Measurements from ENCODE around the gene KANSL1L. TPM values are rescaled to one million over a fixed set of nuclear protein-coding genes. Genes with fewer than 3 reads are reported as not detected.

KANSL1L gene
- polyA plus RNA-seq, 3 donors from 2014 or later = 1.0 to 1.4 (median 1.1) TPM

DNA sequence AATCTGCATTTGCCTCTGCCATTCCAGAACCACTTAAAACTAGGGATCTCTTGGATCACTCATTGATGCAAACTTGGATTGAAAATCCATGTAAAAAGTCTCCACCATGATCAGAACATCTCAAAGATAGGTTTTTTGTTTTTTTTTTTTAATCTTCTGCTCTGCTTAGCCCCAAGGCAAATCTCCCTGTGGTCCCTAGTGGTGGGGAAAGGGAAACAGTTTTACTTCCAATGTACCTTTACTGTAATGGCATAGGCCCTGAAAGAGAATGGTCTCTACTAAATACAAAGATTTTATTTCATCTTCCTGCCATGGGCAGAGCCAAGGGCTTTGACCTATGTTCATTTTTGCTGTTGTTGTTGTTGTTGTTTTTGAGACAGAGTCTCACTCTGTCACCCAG, 78.4 kb downstream of the KANSL1L start:
- Mint-ChIP-seq H3K27ac (no peak overlapping the region), H3K9me3 (no peaks in the 10 kb centered on the region), H3K36me3 (peaks cover 0 to 11% (median 4%) of the 10 kb centered on the region in 3 donors), H3K4me1 (peaks cover 0 to 2% of the 10 kb centered on the region in 2 donors), H3K27me3 (ENCODE audit: low read depth in 3 of 3) (no peaks in the 10 kb centered on the region), H3K4me3 (no peak overlapping the region)
- no peak for DNase-seq

DNA sequence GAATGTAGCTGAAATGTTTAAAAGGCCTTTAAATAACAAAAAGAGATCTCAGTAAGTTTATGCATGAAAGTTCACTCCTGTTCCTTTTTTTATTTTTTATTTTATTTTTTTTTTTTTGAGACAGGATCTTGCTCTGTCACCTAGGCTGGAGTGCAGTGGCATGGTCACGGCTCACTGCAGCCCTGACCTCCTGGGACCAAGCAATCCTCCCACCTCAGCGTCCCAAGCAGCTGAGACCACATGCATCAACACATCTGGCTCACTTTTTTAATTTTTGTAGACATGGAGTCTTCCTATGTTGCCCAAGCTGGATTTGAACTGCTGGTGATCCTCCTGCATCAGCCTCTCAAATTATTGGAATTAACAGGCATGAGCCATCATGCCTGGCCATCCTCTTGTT, 84.3 kb downstream of the KANSL1L start:
- no peaks in the 10 kb centered on the region for H3K9me3 Mint-ChIP-seq
- no peak overlapping the region for H3K4me3 Mint-ChIP-seq
- DNase-seq = no peak
- H3K4me1 Mint-ChIP-seq = peaks cover 5 to 6% of the 10 kb centered on the region in 2 donors
- no peak overlapping the region for H3K27ac Mint-ChIP-seq
- no peaks in the 10 kb centered on the region for H3K27me3 Mint-ChIP-seq (ENCODE audit: low read depth in 3 of 3)
- H3K36me3 Mint-ChIP-seq = peaks cover 0 to 11% (median 4%) of the 10 kb centered on the region in 3 donors

DNA sequence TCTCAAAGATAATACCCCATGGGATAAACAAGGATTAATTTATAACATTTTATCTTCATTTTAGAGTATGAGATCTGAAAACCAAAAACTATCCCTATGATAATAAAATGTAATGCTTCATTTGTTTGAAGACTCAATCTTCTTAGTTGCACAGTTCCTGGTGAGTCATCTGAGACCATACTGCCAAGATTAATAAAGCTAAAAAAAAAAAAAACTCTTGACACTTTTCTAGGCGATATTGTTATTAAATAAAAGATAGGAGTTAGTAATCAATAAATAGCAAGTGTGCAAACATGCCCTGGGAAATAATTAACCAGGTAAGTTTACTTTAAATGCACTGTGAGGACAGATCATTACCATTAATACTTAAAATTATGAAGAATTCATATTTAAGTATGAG, 84.9 kb downstream of the KANSL1L start:
- H3K9me3 Mint-ChIP-seq = no peaks in the 10 kb centered on the region
- DNase-seq = no peak
- no peak overlapping the region for H3K27ac Mint-ChIP-seq

DNA sequence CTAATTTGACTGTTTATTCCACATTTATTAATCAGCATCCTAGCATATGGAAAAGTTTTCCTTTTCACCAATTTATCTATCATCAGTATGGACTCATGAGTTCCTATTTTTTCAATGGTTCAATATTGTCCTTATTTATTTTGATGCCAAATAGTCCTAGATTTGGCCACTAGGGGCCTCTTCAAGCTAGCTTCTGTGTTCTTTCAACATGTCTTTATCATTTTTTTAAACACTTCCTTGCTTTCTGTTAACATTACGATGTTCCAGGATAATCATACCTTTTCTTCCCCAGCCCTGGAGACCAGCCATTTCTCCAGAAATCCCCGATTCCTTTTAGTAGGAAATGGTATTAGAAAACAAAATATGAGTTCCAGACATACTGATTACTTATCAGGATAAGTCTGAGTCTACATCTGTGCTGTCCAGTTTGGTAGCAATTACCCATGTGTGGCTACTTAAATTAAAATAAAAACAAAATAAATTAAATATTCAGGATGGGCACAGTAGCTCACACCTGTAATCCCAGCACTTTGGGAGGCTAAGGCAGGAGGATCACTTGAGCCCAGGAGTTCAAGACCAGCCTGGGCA, 98.2 kb downstream of the KANSL1L start:
- no peak overlapping the region for H3K27ac Mint-ChIP-seq
- peaks cover 4 to 5% of the 10 kb centered on the region in 2 donors for H3K4me1 Mint-ChIP-seq
- H3K27me3 Mint-ChIP-seq (ENCODE audit: low read depth in 3 of 3) = peaks cover 0 to 2% (median 0%) of the 10 kb centered on the region in 3 donors
- peak overlapping the region in 1 of 5 donors; percentile 14 for H3K4me3 Mint-ChIP-seq
- no peaks in the 10 kb centered on the region for H3K9me3 Mint-ChIP-seq
- H3K36me3 Mint-ChIP-seq = no peaks in the 10 kb centered on the region
- DNase-seq = peak in 1 of 3 donors; percentile 6

More for the DNA sequence above, 84.9 kb downstream of the KANSL1L start:
- H3K4me1 Mint-ChIP-seq = peaks cover 5 to 6% of the 10 kb centered on the region in 2 donors
- no peak overlapping the region for H3K4me3 Mint-ChIP-seq
- H3K27me3 Mint-ChIP-seq (ENCODE audit: low read depth in 3 of 3) = no peaks in the 10 kb centered on the region
- H3K36me3 Mint-ChIP-seq = peaks cover 0 to 11% (median 4%) of the 10 kb centered on the region in 3 donors

DNA sequence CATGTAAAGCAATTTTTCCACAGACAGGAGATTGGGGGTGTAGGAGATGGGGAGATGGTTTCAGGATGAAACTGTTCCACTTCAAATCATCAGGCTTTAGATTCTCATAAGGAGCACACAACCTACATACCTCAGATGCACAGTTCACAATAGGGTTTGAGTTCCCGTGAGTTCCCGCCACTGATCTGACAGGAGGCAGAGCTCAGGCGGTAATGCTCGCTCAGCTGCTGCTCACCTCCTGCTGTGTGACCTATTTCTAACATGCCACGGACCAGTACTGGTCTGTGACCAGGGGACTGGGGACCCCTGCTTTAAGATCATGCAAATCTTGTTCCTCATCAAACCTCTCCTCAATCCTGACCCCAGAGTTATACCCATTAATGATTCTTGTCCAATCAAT, 98.7 kb downstream of the KANSL1L start:
- H3K9me3 Mint-ChIP-seq = no peaks in the 10 kb centered on the region
- no peak for DNase-seq
- H3K27ac Mint-ChIP-seq = no peak overlapping the region
- no peaks in the 10 kb centered on the region for H3K36me3 Mint-ChIP-seq
- no peak overlapping the region for H3K4me3 Mint-ChIP-seq
- peaks cover 4 to 5% of the 10 kb centered on the region in 2 donors for H3K4me1 Mint-ChIP-seq
- H3K27me3 Mint-ChIP-seq (ENCODE audit: low read depth in 3 of 3) = peaks cover 0 to 2% (median 0%) of the 10 kb centered on the region in 3 donors

DNA sequence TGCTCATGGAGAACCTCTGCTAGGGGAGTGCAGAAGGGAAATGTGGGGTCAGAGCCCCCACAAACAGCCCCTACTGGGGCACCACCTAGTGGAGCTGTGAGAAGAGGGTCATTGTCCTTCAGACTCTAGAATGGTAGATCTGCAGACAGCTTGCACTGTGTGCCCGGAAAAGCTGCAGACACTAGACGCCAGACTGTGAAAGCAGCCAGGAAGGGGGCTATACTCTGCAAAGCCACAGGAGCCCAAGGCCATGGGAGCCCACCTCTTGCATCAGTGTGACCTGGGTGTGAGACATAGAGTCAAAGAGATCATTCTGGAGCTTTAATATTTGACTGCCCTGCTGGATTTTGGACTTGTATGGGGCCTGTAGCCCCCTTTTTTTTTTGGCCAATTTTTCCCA, 107.9 kb downstream of the KANSL1L start:
- Mint-ChIP-seq H3K9me3 (peaks cover 0 to 2% (median 0%) of the 10 kb centered on the region in 6 donors), H3K4me1 (peaks cover 0 to 1% of the 10 kb centered on the region in 2 donors), H3K27me3 (ENCODE audit: low read depth in 3 of 3) (peaks cover 0 to 4% (median 0%) of the 10 kb centered on the region in 3 donors), H3K4me3 (no peak overlapping the region), H3K36me3 (peaks cover 0 to 5% (median 0%) of the 10 kb centered on the region in 3 donors), H3K27ac (no peak overlapping the region)
- DNase-seq = no peak

DNA sequence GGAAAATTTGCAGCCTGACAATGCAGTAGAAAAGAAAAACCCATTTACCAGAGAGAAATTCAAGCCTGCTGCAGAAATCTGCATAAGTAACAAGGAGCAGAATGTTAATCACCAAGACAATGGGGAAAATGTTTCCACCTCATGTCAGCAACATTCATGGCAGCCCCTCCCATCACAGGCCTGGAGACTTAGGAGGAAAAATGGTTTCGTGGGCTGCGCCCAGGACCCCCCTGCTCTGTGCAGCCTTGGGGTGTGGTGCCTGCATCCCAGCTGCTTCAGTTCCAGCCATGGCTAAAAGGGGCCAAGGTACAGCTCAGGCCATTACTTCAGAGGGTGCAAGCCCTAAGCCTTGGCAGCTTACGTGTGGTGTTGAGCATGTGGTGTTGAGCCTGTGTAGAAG, 115.4 kb downstream of the KANSL1L start:
- Mint-ChIP-seq H3K9me3 (peaks cover 4 to 15% (median 9%) of the 10 kb centered on the region in 6 donors), H3K4me3 (no peak overlapping the region), H3K36me3 (peaks cover 15 to 21% (median 20%) of the 10 kb centered on the region in 3 donors), H3K27me3 (ENCODE audit: low read depth in 3 of 3) (peaks cover 0 to 3% (median 3%) of the 10 kb centered on the region in 3 donors), H3K4me1 (no peaks in the 10 kb centered on the region), H3K27ac (no peak overlapping the region)
- no peak for DNase-seq

DNA sequence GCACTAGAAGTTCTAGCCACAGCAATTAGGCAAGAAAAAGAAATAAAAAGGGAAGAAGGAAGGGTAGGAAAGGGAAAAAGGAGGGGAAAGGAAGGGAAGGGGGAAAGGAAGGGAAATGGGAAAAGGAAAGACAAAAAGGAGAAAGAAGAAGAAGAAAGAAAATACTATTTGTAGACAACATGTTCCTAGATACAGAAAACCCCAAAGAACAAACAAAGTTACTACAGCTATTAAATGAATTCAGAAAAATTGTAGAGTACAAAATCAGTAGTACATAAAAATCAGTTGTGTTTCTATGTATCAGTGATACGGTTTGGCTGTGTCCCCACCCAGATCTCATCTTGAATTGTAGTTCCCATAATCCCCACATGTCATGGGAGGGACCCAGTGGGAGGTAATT, 116.5 kb downstream of the KANSL1L start:
- no peak overlapping the region for H3K4me3 Mint-ChIP-seq
- peaks cover 0 to 6% of the 10 kb centered on the region in 2 donors for H3K4me1 Mint-ChIP-seq
- peaks cover 15 to 21% (median 20%) of the 10 kb centered on the region in 3 donors for H3K36me3 Mint-ChIP-seq
- DNase-seq = no peak
- H3K9me3 Mint-ChIP-seq = peaks cover 4 to 15% (median 9%) of the 10 kb centered on the region in 6 donors
- peaks cover 0 to 3% (median 3%) of the 10 kb centered on the region in 3 donors for H3K27me3 Mint-ChIP-seq (ENCODE audit: low read depth in 3 of 3)
- H3K27ac Mint-ChIP-seq = no peak overlapping the region

DNA sequence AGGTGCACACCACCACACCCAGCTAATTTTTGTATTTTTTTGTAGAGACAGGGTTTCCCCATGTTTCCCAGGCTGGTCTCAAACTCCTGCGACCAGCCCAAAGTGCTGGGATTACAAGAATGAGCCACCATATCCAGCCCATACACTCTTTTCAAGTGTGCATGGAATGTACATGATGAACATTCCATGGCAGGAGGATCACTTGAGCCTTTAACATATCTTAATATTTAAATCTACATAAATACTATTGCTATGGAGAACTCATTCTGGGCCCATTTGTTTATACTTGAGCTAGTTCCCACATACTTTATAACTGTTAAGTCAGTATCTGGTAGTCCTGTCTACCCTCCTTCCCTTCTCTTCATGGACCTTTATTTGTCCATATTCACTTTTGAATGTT, 120.3 kb downstream of the KANSL1L start:
- Mint-ChIP-seq H3K27ac (no peak overlapping the region), H3K4me3 (no peak overlapping the region)

DNA sequence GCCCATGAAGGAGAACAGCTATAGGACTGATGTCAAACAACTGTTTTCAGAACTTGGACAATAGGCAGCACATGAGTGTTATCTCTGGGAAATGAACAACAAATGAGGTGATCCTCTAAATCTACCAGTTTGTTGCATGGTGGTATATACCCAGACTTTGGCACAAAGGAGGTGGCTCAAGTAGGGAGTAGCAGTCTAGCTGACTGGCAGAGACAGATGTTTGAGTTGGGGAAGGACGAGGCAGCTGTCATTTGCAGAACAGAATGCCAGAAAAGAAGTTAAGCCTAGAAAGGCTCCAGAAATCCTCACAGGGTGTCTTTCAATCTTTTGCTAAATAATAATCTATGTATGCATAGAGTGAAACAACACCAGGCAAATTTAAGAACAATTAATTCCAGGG, 121.4 kb downstream of the KANSL1L start:
- DNase-seq = no peak
- H3K27me3 Mint-ChIP-seq (ENCODE audit: low read depth in 3 of 3) = peaks cover 0 to 2% (median 0%) of the 10 kb centered on the region in 3 donors
- peaks cover 30 to 44% (median 37%) of the 10 kb centered on the region in 3 donors for H3K36me3 Mint-ChIP-seq
- H3K27ac Mint-ChIP-seq = peak overlapping the region in 3 of 6 donors; percentile 20 to 59 (median 56)
- peaks cover 0 to 6% (median 4%) of the 10 kb centered on the region in 6 donors for H3K9me3 Mint-ChIP-seq
- no peak overlapping the region for H3K4me3 Mint-ChIP-seq
- H3K4me1 Mint-ChIP-seq = peaks cover 0 to 8% of the 10 kb centered on the region in 2 donors

More for the DNA sequence above, 120.3 kb downstream of the KANSL1L start:
- Mint-ChIP-seq H3K9me3 (peaks cover 4 to 14% (median 7%) of the 10 kb centered on the region in 6 donors), H3K4me1 (peaks cover 0 to 8% of the 10 kb centered on the region in 2 donors), H3K27me3 (ENCODE audit: low read depth in 3 of 3) (peaks cover 0 to 3% (median 0%) of the 10 kb centered on the region in 3 donors), H3K36me3 (peaks cover 32 to 45% (median 36%) of the 10 kb centered on the region in 3 donors)
- DNase-seq = no peak

DNA sequence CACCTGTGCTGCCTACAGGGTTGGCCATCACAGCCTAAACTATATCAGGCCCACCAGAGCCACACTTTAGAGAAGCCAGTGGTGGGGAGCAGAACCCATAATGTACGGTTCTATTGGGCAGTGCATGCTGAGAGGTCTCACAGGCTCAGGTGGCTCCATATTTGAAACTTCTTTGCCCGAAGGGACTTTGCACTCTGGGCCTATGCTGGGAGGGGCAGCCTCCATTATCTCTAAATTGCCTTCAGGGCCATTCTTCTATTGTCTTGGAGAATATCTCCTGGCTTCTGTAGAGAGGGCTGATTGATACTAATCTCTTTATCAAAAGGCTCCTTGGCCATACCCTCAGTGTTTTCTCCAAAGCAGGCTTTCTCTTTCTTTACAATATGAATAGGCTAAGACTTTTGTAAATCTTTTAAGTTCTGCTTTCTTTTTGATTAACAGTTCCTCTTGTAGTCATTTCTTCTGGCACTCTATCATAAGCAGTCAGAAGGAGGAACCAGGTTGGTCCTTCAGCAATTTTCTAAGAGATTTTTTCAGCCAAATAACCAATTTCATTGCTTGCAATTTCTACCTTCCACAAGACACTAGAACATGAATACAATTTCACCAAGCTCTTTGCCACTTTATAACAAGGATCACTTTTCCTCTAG, 124.2 kb downstream of the KANSL1L start:
- peaks cover 0 to 2% (median 0%) of the 10 kb centered on the region in 6 donors for H3K9me3 Mint-ChIP-seq
- no peak for DNase-seq
- no peak overlapping the region for H3K27ac Mint-ChIP-seq
- H3K4me1 Mint-ChIP-seq = peaks cover 0 to 8% of the 10 kb centered on the region in 2 donors
- peaks cover 0 to 2% (median 0%) of the 10 kb centered on the region in 3 donors for H3K27me3 Mint-ChIP-seq (ENCODE audit: low read depth in 3 of 3)
- peaks cover 28 to 33% (median 28%) of the 10 kb centered on the region in 3 donors for H3K36me3 Mint-ChIP-seq
- no peak overlapping the region for H3K4me3 Mint-ChIP-seq

DNA sequence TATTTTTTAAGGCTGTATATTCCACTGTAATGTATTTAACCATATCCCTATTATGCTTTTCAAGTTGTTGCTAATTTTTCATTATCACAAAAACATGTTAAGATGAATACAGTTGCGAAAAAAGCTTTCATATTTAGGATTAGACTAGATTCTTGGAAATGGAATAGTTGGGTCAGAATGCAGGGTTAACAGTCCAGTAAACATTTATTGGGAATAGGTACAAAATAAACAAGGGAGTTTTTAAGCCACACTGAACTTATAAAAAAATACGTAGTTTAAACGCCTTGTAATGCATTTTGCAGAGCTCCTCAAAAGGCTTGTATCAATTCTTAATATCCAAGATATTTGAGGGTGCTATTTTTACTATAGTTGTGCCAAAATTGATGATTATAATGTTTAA, 133.1 kb downstream of the KANSL1L start:
- no peak overlapping the region for H3K4me3 Mint-ChIP-seq
- H3K9me3 Mint-ChIP-seq = no peaks in the 10 kb centered on the region
- peaks cover 19 to 28% of the 10 kb centered on the region in 2 donors for H3K4me1 Mint-ChIP-seq
- DNase-seq = no peak
- H3K27ac Mint-ChIP-seq = no peak overlapping the region
- H3K27me3 Mint-ChIP-seq (ENCODE audit: low read depth in 3 of 3) = peaks cover 0 to 1% (median 0%) of the 10 kb centered on the region in 3 donors
- H3K36me3 Mint-ChIP-seq = peaks cover 2 to 10% (median 9%) of the 10 kb centered on the region in 3 donors

DNA sequence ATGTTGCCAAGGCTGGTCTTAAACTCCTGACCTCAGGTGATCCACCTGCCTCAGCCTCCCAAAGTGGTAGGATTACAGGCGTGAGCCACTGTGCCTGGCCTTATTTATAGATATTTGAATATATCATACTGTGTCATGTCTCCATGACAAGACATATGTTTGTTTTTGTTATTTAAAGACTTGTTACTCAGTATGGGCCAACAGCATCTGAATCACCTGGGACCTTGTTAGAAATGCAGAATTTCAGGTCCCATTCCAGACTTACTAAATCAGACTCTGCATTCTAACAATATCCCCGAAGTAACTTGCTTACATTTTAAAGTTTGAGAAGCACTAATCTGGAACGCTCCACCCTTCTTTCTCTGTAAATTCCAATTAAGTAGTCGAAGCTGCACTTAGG, 135.5 kb downstream of the KANSL1L start:
- Mint-ChIP-seq H3K9me3 (no peaks in the 10 kb centered on the region), H3K36me3 (peaks cover 0 to 9% (median 6%) of the 10 kb centered on the region in 3 donors), H3K4me1 (peaks cover 23 to 42% of the 10 kb centered on the region in 2 donors), H3K27ac (no peak overlapping the region), H3K4me3 (no peak overlapping the region), H3K27me3 (ENCODE audit: low read depth in 3 of 3) (peaks cover 0 to 1% (median 1%) of the 10 kb centered on the region in 3 donors)
- no peak for DNase-seq

DNA sequence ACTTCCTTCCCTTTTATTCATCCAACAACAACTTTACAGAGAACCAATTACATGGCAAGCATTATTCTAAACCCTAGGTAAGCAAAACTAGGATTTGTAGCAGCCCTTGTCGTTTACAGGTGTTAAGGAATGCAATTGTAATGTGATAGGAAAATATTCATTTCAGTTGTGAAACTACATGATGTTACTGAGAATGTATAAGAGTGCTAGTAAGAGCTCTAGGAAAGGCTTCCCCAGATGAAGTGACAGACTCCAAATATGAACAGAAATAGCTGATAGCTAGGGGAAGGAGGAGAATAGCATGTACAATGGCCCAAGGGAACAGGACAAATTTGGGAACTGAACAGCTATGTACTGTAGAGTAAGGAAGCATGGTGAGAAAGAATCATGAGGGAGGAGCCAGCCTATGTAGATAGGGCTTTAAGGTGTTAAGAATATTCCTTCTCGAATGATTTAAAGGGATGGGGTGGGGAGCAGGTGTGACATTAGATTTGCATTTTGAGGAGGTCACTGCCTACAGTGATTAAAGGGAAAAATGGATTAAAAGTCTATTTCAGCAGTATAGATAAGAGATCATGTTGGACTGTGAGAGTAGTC, 137.0 kb downstream of the KANSL1L start:
- H3K27me3 Mint-ChIP-seq (ENCODE audit: low read depth in 3 of 3) = peaks cover 0 to 4% (median 1%) of the 10 kb centered on the region in 3 donors
- peaks cover 0 to 9% (median 9%) of the 10 kb centered on the region in 3 donors for H3K36me3 Mint-ChIP-seq
- no peak overlapping the region for H3K4me3 Mint-ChIP-seq
- peaks cover 23 to 42% of the 10 kb centered on the region in 2 donors for H3K4me1 Mint-ChIP-seq
- H3K9me3 Mint-ChIP-seq = no peaks in the 10 kb centered on the region
- DNase-seq = no peak
- peak overlapping the region in 3 of 6 donors; percentile 20 to 57 (median 41) for H3K27ac Mint-ChIP-seq
